IPS-15b (cell line): ENCODE data around the gene IL17B.

Experiments used
- H3K27me3 ChIP-seq: one replicate; pipeline ENCODE4 v1.6.1; 2013; ENCODE audit warnings: low read length; ENCODE audit not compliant: control insufficient read depth, insufficient read depth
- H3K36me3 ChIP-seq: one replicate; pipeline ENCODE4 v1.6.1; 2013; ENCODE audit warnings: low read length; ENCODE audit not compliant: control insufficient read depth, insufficient read depth
- H3K4me1 ChIP-seq: one replicate; pipeline ENCODE4 v1.6.1; 2013; ENCODE audit warnings: mild to moderate bottlenecking, low read length; ENCODE audit not compliant: control insufficient read depth, insufficient read depth
- H3K4me3 ChIP-seq: one replicate; pipeline ENCODE4 v1.5.1; 2013; ENCODE audit warnings: low read depth, low read length
- H3K9ac ChIP-seq: one replicate; pipeline ENCODE4 v1.6.1; 2013; ENCODE audit warnings: low read depth, mild to moderate bottlenecking, low read length
- H3K9me3 ChIP-seq: one replicate; pipeline ENCODE4 v1.6.1; 2013; ENCODE audit warnings: mild to moderate bottlenecking, low read length; ENCODE audit not compliant: control insufficient read depth, insufficient read depth

Gene IL17B

GRCh38 chr5:149358294-149358651 is 20.8 kb downstream of the IL17B start:
- Histone ChIP-seq H3K9me3 (no peaks in the 10 kb centered on the region), H3K4me1 (peaks cover 6% of the 10 kb centered on the region), H3K36me3 (no peaks in the 10 kb centered on the region), H3K9ac (peak overlapping the region; percentile 74), H3K27me3 (peaks cover 4% of the 10 kb centered on the region), H3K4me3 (peak overlapping the region; percentile 88)

- Histone ChIP-seq H3K9ac (peak within 1 kb of the TSS; percentile 74), H3K9me3 (no peaks in the 10 kb centered on the region), H3K27me3 (peaks cover 4% of the 10 kb centered on the region), H3K4me1 (peaks cover 6% of the 10 kb centered on the region), H3K4me3 (peak within 1 kb of the TSS; percentile 88), H3K36me3 (no peaks in the 10 kb centered on the region)
These were observed 21.5 kb downstream of the IL17B start, which contains the start of gene PCYOX1L for GRCh38 chr5:149357370-149358293. TSS of gene PCYOX1L (plus strand) at chr5:149358046. CDS start at chr5:149358069, 23 bp downstream.

- no peak overlapping the region for H3K9ac ChIP-seq
- no peaks in the 10 kb centered on the region for H3K9me3 ChIP-seq
- no peak overlapping the region for H3K4me3 ChIP-seq
- H3K4me1 ChIP-seq: peaks cover 6% of the 10 kb centered on the region
- peaks cover 4% of the 10 kb centered on the region for H3K27me3 ChIP-seq
- no peaks in the 10 kb centered on the region for H3K36me3 ChIP-seq
These were observed 22.7 kb downstream of the IL17B start for GRCh38 chr5:149356391-149356790.

- Histone ChIP-seq H3K27me3 (peaks cover 4% of the 10 kb centered on the region), H3K36me3 (peaks cover 4% of the 10 kb centered on the region), H3K9me3 (no peaks in the 10 kb centered on the region), H3K4me3 (no peak overlapping the region), H3K9ac (no peak overlapping the region), H3K4me1 (peaks cover 6% of the 10 kb centered on the region)
These were observed 23.4 kb downstream of the IL17B start for GRCh38 chr5:149355688-149356087.

DNA sequence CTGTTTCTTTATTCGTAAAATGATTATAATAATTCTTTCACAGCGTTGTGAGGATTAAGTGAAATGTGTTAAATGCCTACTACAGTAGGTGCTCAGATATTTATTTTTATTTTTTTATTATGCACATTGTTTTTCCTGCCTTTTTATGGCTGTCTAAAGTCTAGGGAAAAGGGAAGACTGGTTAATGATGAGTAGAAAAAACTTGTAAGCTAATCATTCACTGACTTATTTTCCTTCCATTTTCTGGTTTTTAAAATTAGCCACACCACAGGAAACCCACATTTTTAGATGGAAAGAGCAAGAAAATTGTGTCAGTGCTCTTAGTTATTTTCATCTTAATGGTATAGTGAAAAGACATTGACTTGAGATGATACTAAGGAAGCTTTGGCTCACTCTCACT is 25.2 kb downstream of the IL17B start:
- peaks cover 6% of the 10 kb centered on the region for H3K4me1 ChIP-seq
- H3K9ac ChIP-seq: no peak overlapping the region
- H3K36me3 ChIP-seq: peaks cover 16% of the 10 kb centered on the region
- peaks cover 3% of the 10 kb centered on the region for H3K27me3 ChIP-seq
- no peaks in the 10 kb centered on the region for H3K9me3 ChIP-seq
- H3K4me3 ChIP-seq: no peak overlapping the region

DNA sequence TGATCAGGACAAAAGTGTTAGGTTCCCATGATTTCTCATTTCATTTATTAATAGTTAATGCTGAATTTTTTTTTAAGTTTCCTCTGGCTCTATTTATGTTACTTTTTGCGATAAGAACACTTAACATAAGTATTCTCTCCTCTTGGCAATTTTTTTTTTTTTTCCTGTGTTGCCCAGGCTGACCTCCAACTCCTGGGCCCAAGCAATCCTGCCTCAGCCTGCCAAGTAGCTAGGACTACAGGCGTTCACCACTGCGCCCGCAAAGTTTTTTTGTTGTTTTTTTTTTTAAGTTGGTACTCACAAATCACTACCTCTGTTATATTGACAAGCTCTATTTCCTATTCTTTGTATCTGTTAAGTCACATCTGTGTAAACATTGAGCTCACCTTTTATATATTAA is 26.9 kb downstream of the IL17B start:
- Histone ChIP-seq H3K36me3 (peaks cover 21% of the 10 kb centered on the region), H3K4me1 (peaks cover under 1% of the 10 kb centered on the region), H3K9me3 (no peaks in the 10 kb centered on the region), H3K9ac (no peak overlapping the region), H3K27me3 (no peaks in the 10 kb centered on the region), H3K4me3 (no peak overlapping the region)

GRCh38 chr5:149349382-149349781 is 29.7 kb downstream of the IL17B start:
- Histone ChIP-seq H3K4me1 (no peaks in the 10 kb centered on the region), H3K27me3 (no peaks in the 10 kb centered on the region), H3K4me3 (no peak overlapping the region), H3K9me3 (no peaks in the 10 kb centered on the region), H3K9ac (no peak overlapping the region), H3K36me3 (peaks cover 21% of the 10 kb centered on the region)

- no peaks in the 10 kb centered on the region for H3K9me3 ChIP-seq
- peaks cover 21% of the 10 kb centered on the region for H3K36me3 ChIP-seq
- H3K9ac ChIP-seq: no peak overlapping the region
- no peaks in the 10 kb centered on the region for H3K27me3 ChIP-seq
- no peak overlapping the region for H3K4me3 ChIP-seq
- H3K4me1 ChIP-seq: no peaks in the 10 kb centered on the region
These were observed 30.6 kb downstream of the IL17B start for GRCh38 chr5:149348518-149348917.

- peak overlapping the region; percentile 94 for H3K9ac ChIP-seq
- no peaks in the 10 kb centered on the region for H3K27me3 ChIP-seq
- peak overlapping the region; percentile 99 for H3K4me3 ChIP-seq
- H3K9me3 ChIP-seq: no peaks in the 10 kb centered on the region
- H3K4me1 ChIP-seq: no peaks in the 10 kb centered on the region
- H3K36me3 ChIP-seq: peaks cover 18% of the 10 kb centered on the region
These were observed 33.2 kb downstream of the IL17B start for GRCh38 chr5:149345892-149346222.

GRCh38 chr5:149345147-149345891 is 33.8 kb downstream of the IL17B start, which contains the start of gene GRPEL2:
TSS of gene GRPEL2 (plus strand) at chr5:149345499. CDS start at chr5:149345540, 41 bp downstream.
- Histone ChIP-seq H3K9me3 (no peaks in the 10 kb centered on the region), H3K4me1 (no peaks in the 10 kb centered on the region), H3K36me3 (peaks cover 17% of the 10 kb centered on the region), H3K4me3 (peak within 1 kb of the TSS; percentile 99), H3K9ac (peak within 1 kb of the TSS; percentile 94), H3K27me3 (no peaks in the 10 kb centered on the region)

- Histone ChIP-seq H3K9ac (no peak overlapping the region), H3K27me3 (no peaks in the 10 kb centered on the region), H3K9me3 (no peaks in the 10 kb centered on the region), H3K36me3 (peaks cover 7% of the 10 kb centered on the region), H3K4me1 (no peaks in the 10 kb centered on the region), H3K4me3 (peak overlapping the region; percentile 99)
These were observed 34.9 kb downstream of the IL17B start for GRCh38 chr5:149344151-149344550.
